ENCODE data around the gene KCP. TPM values are rescaled to one million over a fixed set of nuclear protein-coding genes. Genes with fewer than 3 reads are reported as not detected.
A peak's percentile ranks its signal among the peaks of the same experiment; 100 is the strongest.

The KCP gene
- total and polyA plus RNA-seq, 2 donors (not counting 1 experiment from before 2014, with no cell fraction given), result 2.3 to 3.8 TPM

DNA sequence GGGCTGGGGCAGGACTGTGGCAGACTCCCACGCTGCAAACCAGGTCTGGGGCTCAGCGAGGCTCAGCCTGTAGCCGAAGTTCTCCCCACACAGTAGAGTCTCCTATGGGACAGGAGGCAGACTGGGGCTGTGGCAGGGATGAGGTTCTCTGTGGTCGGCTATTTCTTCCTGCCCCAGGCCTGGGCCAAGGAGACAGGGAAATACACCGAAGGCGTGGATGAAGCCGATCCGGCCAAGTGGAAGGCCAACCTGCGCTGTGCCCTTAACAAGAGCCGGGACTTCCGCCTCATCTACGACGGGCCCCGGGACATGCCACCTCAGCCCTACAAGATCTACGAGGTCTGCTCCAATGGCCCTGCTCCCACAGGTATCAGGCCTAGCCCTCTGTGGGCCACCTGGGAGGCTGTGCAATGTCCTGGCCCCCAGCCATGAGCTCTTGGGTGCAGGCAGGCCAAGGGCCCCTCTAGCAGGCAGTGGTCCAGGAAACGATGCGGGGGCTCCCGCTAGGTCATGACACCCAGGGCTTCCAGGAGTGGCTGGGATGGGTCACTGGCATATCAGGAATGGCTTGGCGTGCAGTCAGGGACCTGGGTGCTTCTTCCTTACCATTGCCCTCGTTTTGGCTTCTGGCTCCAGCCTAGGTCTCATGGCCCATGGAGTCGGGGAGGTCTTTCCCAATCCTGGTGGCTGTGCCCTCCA lies 35.3 kb upstream of the KCP start:
- TF ChIP-seq, protein P1, sequence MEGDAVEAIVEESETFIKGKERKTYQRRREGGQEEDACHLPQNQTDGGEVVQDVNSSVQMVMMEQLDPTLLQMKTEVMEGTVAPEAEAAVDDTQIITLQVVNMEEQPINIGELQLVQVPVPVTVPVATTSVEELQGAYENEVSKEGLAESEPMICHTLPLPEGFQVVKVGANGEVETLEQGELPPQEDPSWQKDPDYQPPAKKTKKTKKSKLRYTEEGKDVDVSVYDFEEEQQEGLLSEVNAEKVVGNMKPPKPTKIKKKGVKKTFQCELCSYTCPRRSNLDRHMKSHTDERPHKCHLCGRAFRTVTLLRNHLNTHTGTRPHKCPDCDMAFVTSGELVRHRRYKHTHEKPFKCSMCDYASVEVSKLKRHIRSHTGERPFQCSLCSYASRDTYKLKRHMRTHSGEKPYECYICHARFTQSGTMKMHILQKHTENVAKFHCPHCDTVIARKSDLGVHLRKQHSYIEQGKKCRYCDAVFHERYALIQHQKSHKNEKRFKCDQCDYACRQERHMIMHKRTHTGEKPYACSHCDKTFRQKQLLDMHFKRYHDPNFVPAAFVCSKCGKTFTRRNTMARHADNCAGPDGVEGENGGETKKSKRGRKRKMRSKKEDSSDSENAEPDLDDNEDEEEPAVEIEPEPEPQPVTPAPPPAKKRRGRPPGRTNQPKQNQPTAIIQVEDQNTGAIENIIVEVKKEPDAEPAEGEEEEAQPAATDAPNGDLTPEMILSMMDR (IDR thresholded peaks at IDR 0.05), result no peak
- no peak for TF ChIP-seq EZH2 (IDR thresholded peaks at IDR 0.05; ENCODE audit: borderline replicate concordance, insufficient read depth, low read depth, low read length, poor library complexity, severe bottlenecking)
- CTCF ChIA-PET, result interaction anchor here (1.4 to 1.7 kb wide), 2 partner anchors 27 to 146 kb away, joined by 4 read pairs; no protein-coding TSS in a partner anchor
- intact Hi-C loops (cut with micrococcal nuclease), result no loop called here
- Mint-ChIP-seq H3K4me1 (peaks cover 30% of the 10 kb centered on the region), H3K27me3 (no peaks in the 10 kb centered on the region), H3K9me3 (ENCODE audit: insufficient read depth) (no peaks in the 10 kb centered on the region), H3K27ac (no peak overlapping the region), H3K4me3 (no peak overlapping the region)
- Histone ChIP-seq H3K36me3 (replicated peaks in 1 of 2; ENCODE audit: control extremely low read depth in 1 of 2, control insufficient read depth in 1 of 2, extremely low read depth in 1 of 2, insufficient read depth in 2 of 2, low read length in 1 of 2) (peaks cover 0 to 65% of the 10 kb centered on the region in 2 experiments), H4K20me1 (ENCODE audit: control insufficient read depth, insufficient read depth, low read length, poor library complexity, severe bottlenecking) (peaks cover 22% of the 10 kb centered on the region), H3K79me2 (ENCODE audit: control insufficient read depth, insufficient read depth, low read length) (peaks cover 39% of the 10 kb centered on the region), H3K4me1 (ENCODE audit: control insufficient read depth in 2 of 2, insufficient read depth in 2 of 2, low read length in 2 of 2) (peaks cover 9 to 20% of the 10 kb centered on the region in 2 donors), H3K9ac (ENCODE audit: low read length) (no peak overlapping the region), H3K9me3 (ENCODE audit: control extremely low read depth in 1 of 3, control insufficient read depth in 2 of 3, insufficient read depth in 1 of 3, low read length in 2 of 3) (no peaks in the 10 kb centered on the region), H3K27ac (ENCODE audit: low read length in 2 of 2) (no peak overlapping the region), H3K4me2 (replicated peaks; ENCODE audit: low read depth, low read length, poor library complexity, severe bottlenecking) (no peak overlapping the region), H3K4me3 (ENCODE audit: control extremely low read depth in 1 of 5, extremely low read depth in 1 of 5, insufficient read depth in 1 of 5, low read depth in 2 of 5, low read length in 4 of 5) (no peak overlapping the region), H3K27me3 (replicated peaks in 1 of 4; ENCODE audit: control extremely low read depth in 1 of 4, control insufficient read depth in 3 of 4, insufficient read depth in 4 of 4, low read length in 3 of 4) (no peaks in the 10 kb centered on the region), H2AFZ (ENCODE audit: insufficient read depth, low read depth, low read length, poor library complexity, severe bottlenecking) (no peak overlapping the region)
- 97% methylated on average over 21 of the region's 21 CpGs for WGBS (ENCODE audit: insufficient coverage)
- DNase-seq, result no peak
- POLR2A ChIA-PET, result no interaction called here
- no peak for ATAC-seq (ENCODE audit: low read depth)

DNA sequence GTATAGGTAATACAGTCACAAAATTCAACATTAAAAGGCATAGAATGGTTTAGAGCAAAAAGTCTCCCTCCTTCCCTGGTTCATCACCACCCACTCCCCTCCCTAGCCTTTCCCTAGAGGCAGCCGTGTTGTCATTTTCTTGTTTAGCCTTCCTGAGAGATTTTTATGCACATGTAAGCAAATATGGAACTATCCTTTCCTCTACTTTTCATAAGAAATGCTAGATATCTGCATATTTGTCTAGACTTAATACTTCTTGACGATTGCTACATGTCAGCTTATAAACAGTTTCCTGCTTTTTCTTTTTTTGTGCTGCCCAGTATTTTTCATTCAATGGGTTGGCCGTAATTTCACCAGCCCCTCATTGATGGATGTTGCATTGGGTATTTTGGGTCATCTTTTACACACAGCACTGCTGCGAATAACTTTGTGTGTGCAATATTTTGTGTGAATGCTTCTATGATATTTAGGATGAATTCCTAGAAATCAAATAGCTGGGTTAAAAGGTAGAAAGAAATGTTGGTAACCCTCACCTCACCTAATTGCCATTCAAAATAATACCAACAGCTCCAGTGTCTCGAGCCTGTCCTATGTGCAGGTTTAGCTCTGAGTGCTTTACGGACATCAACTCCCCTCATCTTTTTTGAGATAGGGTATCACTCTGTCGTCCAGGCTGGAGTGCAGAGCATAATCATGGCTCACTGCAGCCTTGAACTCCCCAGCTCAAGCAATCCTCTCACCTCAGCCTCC lies 34.2 kb upstream of the KCP start:
- Mint-ChIP-seq H3K4me1 (peaks cover 42% of the 10 kb centered on the region), H3K27me3 (no peaks in the 10 kb centered on the region), H3K9me3 (ENCODE audit: insufficient read depth) (no peaks in the 10 kb centered on the region), H3K27ac (peak overlapping the region; percentile 18), H3K4me3 (no peak overlapping the region)
- Histone ChIP-seq H2AFZ (ENCODE audit: insufficient read depth, low read depth, low read length, poor library complexity, severe bottlenecking) (no peak overlapping the region), H3K27me3 (replicated peaks in 1 of 4; ENCODE audit: control extremely low read depth in 1 of 4, control insufficient read depth in 3 of 4, insufficient read depth in 4 of 4, low read length in 3 of 4) (no peaks in the 10 kb centered on the region), H3K4me3 (ENCODE audit: control extremely low read depth in 1 of 5, extremely low read depth in 1 of 5, insufficient read depth in 1 of 5, low read depth in 2 of 5, low read length in 4 of 5) (no peak overlapping the region), H3K4me2 (replicated peaks; ENCODE audit: low read depth, low read length, poor library complexity, severe bottlenecking) (no peak overlapping the region), H4K20me1 (ENCODE audit: control insufficient read depth, insufficient read depth, low read length, poor library complexity, severe bottlenecking) (peaks cover 26% of the 10 kb centered on the region), H3K27ac (ENCODE audit: low read length in 2 of 2) (no peak overlapping the region), H3K36me3 (replicated peaks in 1 of 2; ENCODE audit: control extremely low read depth in 1 of 2, control insufficient read depth in 1 of 2, extremely low read depth in 1 of 2, insufficient read depth in 2 of 2, low read length in 1 of 2) (peaks cover 0 to 63% of the 10 kb centered on the region in 2 experiments), H3K9me3 (ENCODE audit: control extremely low read depth in 1 of 3, control insufficient read depth in 2 of 3, insufficient read depth in 1 of 3, low read length in 2 of 3) (no peaks in the 10 kb centered on the region), H3K9ac (ENCODE audit: low read length) (no peak overlapping the region), H3K79me2 (ENCODE audit: control insufficient read depth, insufficient read depth, low read length) (peaks cover 42% of the 10 kb centered on the region), H3K4me1 (ENCODE audit: control insufficient read depth in 2 of 2, insufficient read depth in 2 of 2, low read length in 2 of 2) (peaks cover 21 to 32% of the 10 kb centered on the region in 2 donors)
- POLR2A ChIA-PET, result no interaction called here
- WGBS (ENCODE audit: insufficient coverage), result 96% methylated on average over 4 of the region's 7 CpGs
- TF ChIP-seq, protein P1 (IDR thresholded peaks at IDR 0.05), result no peak
- no peak for TF ChIP-seq EZH2 (IDR thresholded peaks at IDR 0.05; ENCODE audit: borderline replicate concordance, insufficient read depth, low read depth, low read length, poor library complexity, severe bottlenecking)
- CTCF ChIA-PET, result interaction anchor here (0.7 to 0.9 kb wide), 2 partner anchors 9 to 10 kb away, joined by 3 to 5 read pairs; no protein-coding TSS in a partner anchor
- intact Hi-C loops (cut with micrococcal nuclease), result no loop called here
- DNase-seq, result no peak
- no peak for ATAC-seq (ENCODE audit: low read depth)
